GM23248 (cell line): ENCODE data around the gene PLSCR1.

Source experiments
- EZH2 ChIP-seq: fragments of 200-600 bp; sonication (generic); IDR thresholded peaks from 2 replicates; pipeline ENCODE4 v1.6.1; 2018; ENCODE audit warnings: antibody characterized with exemption, mild to moderate bottlenecking; ENCODE audit not compliant: insufficient read depth, poor library complexity, severe bottlenecking
- EZH2phosphoT487 ChIP-seq: fragments of 200-600 bp; sonication (generic); IDR thresholded peaks from 2 replicates; pipeline ENCODE4 v1.6.1; 2018; ENCODE audit warnings: antibody characterized with exemption, moderate library complexity, mild to moderate bottlenecking, low read depth; ENCODE audit not compliant: insufficient read depth

DNA sequence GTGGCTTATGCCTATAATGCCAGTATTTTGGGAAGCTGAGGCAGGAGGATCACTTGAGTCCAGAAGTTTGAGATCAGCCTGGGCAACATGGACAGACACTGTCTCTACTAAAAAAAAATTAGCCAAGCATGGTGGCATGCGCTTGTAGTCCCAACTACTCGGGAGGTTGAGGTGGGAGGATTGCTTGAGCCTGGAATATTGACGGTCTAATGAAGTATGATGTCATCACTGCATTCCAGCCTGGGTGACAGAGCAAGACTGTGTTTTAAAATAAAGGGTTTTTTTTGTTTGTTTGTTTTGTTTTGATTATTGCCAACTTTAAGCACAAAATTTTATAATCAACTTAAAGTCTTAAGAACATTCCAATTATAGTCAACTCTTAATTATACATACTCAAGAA lies 6.8 kb downstream of the PLSCR1 start:
- TF ChIP-seq EZH2phosphoT487 (no peak), EZH2 (no peak)
